GM23338 (cell line): ENCODE measurements around the gene MLF2. TPM values are rescaled to one million over a fixed set of nuclear protein-coding genes. Genes with fewer than 3 reads are reported as not detected.
"Not testable (repeated sequence)": the region's sequence is repeated elsewhere in the genome, so short reads cannot be mapped to it uniquely, and the experiment has no call there.

Experiments used
- ATAC-seq: fragments of 200-7000 bp; cut with Tn5 transposase; 3 replicates; pipeline ENCODE4 v1.9.1; 2020
- DNase-seq: peaks from one replicate; pipeline ENCODE4 v3.0.0-alpha.2; 2015; ENCODE audit warnings: low spot score
- H2AFZ ChIP-seq: fragments of 200-600 bp; sonication (generic); 2 replicates; pipeline ENCODE4 v1.8.0; 2016; ENCODE audit warnings: antibody characterized with exemption, mild to moderate bottlenecking, moderate library complexity
- H3F3A ChIP-seq: fragments of 200-600 bp; sonication (generic); replicated peaks from 2 replicates; pipeline ENCODE4 v1.8.0; 2017; ENCODE audit warnings: antibody characterized with exemption, mixed run types, low read depth
- H3K27ac ChIP-seq: fragments of 200-600 bp; sonication (generic); 2 replicates; pipeline ENCODE4 v1.6.1; 2016; ENCODE audit warnings: low read depth
- H3K27me3 ChIP-seq: fragments of 200-600 bp; sonication (generic); 2 replicates; pipeline ENCODE4 v1.8.0; 2016; ENCODE audit warnings: mild to moderate bottlenecking, mixed run types, moderate library complexity; ENCODE audit not compliant: insufficient read depth
- H3K36me3 ChIP-seq: fragments of 200-600 bp; sonication (generic); 2 replicates; pipeline ENCODE4 v1.8.0; 2016; ENCODE audit warnings: mild to moderate bottlenecking; ENCODE audit not compliant: insufficient read depth
- H3K4me1 ChIP-seq: fragments of 200-600 bp; sonication (generic); 2 replicates; pipeline ENCODE4 v1.8.0; 2016; ENCODE audit warnings: mild to moderate bottlenecking, moderate library complexity; ENCODE audit not compliant: insufficient read depth
- H3K4me2 ChIP-seq: fragments of 200-600 bp; sonication (generic); 2 replicates; pipeline ENCODE4 v1.7.1; 2017; ENCODE audit warnings: mixed run types
- H3K4me3 ChIP-seq: fragments of 200-600 bp; sonication (generic); 2 replicates; pipeline ENCODE4 v1.6.1; 2016; ENCODE audit warnings: mixed run types
- H3K79me2 ChIP-seq: fragments of 200-600 bp; sonication (generic); replicated peaks from 2 replicates; pipeline ENCODE4 v1.8.0; 2017; ENCODE audit warnings: mild to moderate bottlenecking; ENCODE audit not compliant: insufficient read depth
- H3K9me2 ChIP-seq: fragments of 200-600 bp; sonication (generic); 2 replicates; pipeline ENCODE4 v1.8.0; 2017; ENCODE audit not compliant: insufficient read depth
- H4K20me1 ChIP-seq: fragments of 200-600 bp; sonication (generic); replicated peaks from 2 replicates; pipeline ENCODE4 v1.8.0; 2017; ENCODE audit warnings: mild to moderate bottlenecking; ENCODE audit not compliant: insufficient read depth
- H3K27ac Mint-ChIP-seq: 2 replicates; pipeline ENCODE4 v1.8.0; 2020; ENCODE audit warnings: inconsistent platforms, mild to moderate bottlenecking, moderate library complexity, mixed read lengths
- H3K27me3 Mint-ChIP-seq: 3 replicates; pipeline ENCODE4 v1.8.0; 2022; ENCODE audit warnings: low read depth, mild to moderate bottlenecking, moderate library complexity, mixed read lengths, inconsistent platforms; ENCODE audit not compliant: insufficient read depth, poor library complexity
- H3K36me3 Mint-ChIP-seq: 3 replicates; pipeline ENCODE4 v1.8.0; 2021; ENCODE audit warnings: low read depth, mild to moderate bottlenecking, inconsistent platforms, moderate library complexity, mixed read lengths
- H3K4me1 Mint-ChIP-seq: 3 replicates; pipeline ENCODE4 v1.8.0; 2020; ENCODE audit warnings: mild to moderate bottlenecking, inconsistent platforms, mixed read lengths
- H3K4me3 Mint-ChIP-seq: 3 replicates; pipeline ENCODE4 v1.8.0; 2021; ENCODE audit warnings: moderate library complexity, mild to moderate bottlenecking, inconsistent platforms, mixed read lengths
- H3K9me3 Mint-ChIP-seq: 3 replicates; pipeline ENCODE4 v1.8.0; 2020; ENCODE audit warnings: moderate library complexity, mild to moderate bottlenecking, inconsistent platforms, mixed read lengths
- CREB1 ChIP-seq: fragments of 250-450 bp; sonication (Bioruptor Pico); IDR thresholded peaks from 2 replicates; pipeline ENCODE4 v1.5.0; 2020; ENCODE audit warnings: low read depth, mild to moderate bottlenecking, moderate library complexity
- ETS1 ChIP-seq: IDR thresholded peaks from 2 replicates; pipeline ENCODE4 v1.6.1; 2016; ENCODE audit warnings: antibody characterized with exemption
- JUNB ChIP-seq: IDR thresholded peaks from one replicate; pipeline ENCODE4 v1.6.1; 2016; ENCODE audit warnings: antibody characterized with exemption; ENCODE audit not compliant: unreplicated experiment
- POLR2AphosphoS5 ChIP-seq: IDR thresholded peaks from 2 replicates; pipeline ENCODE4 v1.6.1; 2016; ENCODE audit warnings: antibody characterized with exemption, low read depth
- ZNF331 ChIP-seq: fragments of 250-450 bp; sonication (Bioruptor Pico); IDR thresholded peaks from 2 replicates; pipeline ENCODE4 v1.5.0; 2020; ENCODE audit warnings: low read depth, mild to moderate bottlenecking, moderate library complexity
- polyA plus RNA-seq: library from polyadenylated mRNA; unstranded; fragments of >200 nt; fragmentation: Nextera tagmentation; extraction: Ambion mirVana; gene quantifications from 2 replicates; pipeline ENCODE4 v1.2.1, GENCODE V29; 2016
- total RNA-seq: library from RNA; depleted of rRNA; stranded (reverse); fragments of >200 nt; shearing (Covaris generic); gene quantifications from 2 replicates; pipeline ENCODE4 v1.2.3, GENCODE V29; 2014
- TF ChIP-seq, protein P1 (sequence below): fragments of 250-450 bp; sonication (Bioruptor Pico); IDR thresholded peaks from 2 replicates; pipeline ENCODE4 v1.5.0; 2020; ENCODE audit warnings: mild to moderate bottlenecking, moderate library complexity

The MLF2 gene
- total and polyA plus RNA-seq, 2 experiments from 2014 or later: 280 to 289 TPM

DNA sequence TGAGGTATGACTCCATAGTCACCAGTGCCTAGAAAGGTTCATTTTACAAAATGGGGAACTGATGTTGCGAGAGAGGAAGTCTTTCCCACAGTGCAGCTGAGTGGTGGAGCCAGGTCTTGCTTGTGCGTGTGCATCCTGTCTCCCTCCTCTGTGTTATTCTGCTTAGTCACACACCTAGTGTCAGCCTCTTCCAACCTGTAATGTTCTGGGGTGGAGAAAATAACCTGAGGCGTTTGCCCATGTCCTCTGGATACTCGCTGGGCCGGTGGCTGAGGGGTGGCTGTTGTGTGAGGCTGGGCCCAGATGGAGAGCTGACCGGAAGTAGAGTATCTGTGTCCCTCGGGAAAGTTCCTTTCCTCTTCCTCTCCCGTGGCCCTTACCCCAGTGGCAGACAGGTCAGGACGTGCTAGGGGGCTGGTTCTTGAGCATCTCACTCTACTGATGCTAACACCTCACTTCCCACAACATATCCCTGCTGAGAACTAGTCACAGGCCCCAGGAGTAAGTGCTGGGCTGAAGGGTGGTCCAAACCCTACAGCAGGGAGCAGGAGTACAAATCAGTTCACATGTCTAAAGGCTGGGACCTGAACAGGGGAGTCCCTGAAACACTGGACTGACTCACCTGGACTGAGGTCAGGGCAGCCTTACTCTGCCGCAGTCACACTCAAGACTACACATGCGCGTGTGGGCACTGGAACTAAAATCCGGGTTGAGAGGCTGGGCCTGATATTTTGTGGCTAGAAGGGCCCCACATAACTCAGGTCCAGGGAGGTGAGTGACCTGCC, 7.0 kb downstream of the MLF2 start:
- no peaks in the 10 kb centered on the region for H3K4me1 ChIP-seq
- DNase-seq (no peak), ATAC-seq (no peak)
- TF ChIP-seq POLR2AphosphoS5: 0 out of 2 replicates have a peak, but pooled peaks have one; percentile 32
- no peak for TF ChIP-seq ZNF331
- no peak for TF ChIP-seq JUNB
- TF ChIP-seq CREB1 (CRISPR knock-in tag): no peak
- peaks cover 5% of the 10 kb centered on the region; the same call in 1 of the 2 replicates for H4K20me1 ChIP-seq
- peaks cover 56% of the 10 kb centered on the region for H3K36me3 Mint-ChIP-seq
- H3F3A ChIP-seq: 0 out of 2 replicates have a peak, but pooled peaks cover 5% of the 10 kb centered on the region
- peak overlapping the region; percentile 81 for H3K27ac Mint-ChIP-seq
- H3K27me3 ChIP-seq: no peaks in the 10 kb centered on the region
- no peak overlapping the region for H3K4me3 Mint-ChIP-seq
- no peak overlapping the region for H3K4me3 ChIP-seq
- H3K27me3 Mint-ChIP-seq: peaks cover 11% of the 10 kb centered on the region
- peaks cover 25% of the 10 kb centered on the region for H3K36me3 ChIP-seq
- no peaks in the 10 kb centered on the region for H3K9me3 Mint-ChIP-seq
- no peak overlapping the region for H2AFZ ChIP-seq
- no peak overlapping the region for H3K4me2 ChIP-seq
- 0 out of 2 replicates have a peak overlapping the region, but pooled peaks have one; percentile 39 for H3K27ac ChIP-seq
- peaks cover 5% of the 10 kb centered on the region for H3K79me2 ChIP-seq
- no peaks in the 10 kb centered on the region for H3K9me2 ChIP-seq
- H3K4me1 Mint-ChIP-seq: peaks cover 4% of the 10 kb centered on the region; the same call in 1 of the 3 replicates

GRCh38 chr12:6743300-6743699, 9.6 kb downstream of the MLF2 start:
- H3F3A ChIP-seq, H3K4me1 Mint-ChIP-seq, H3K27ac Mint-ChIP-seq, H3K27ac ChIP-seq, H3K4me1 ChIP-seq, H2AFZ ChIP-seq, DNase-seq, H3K4me3 Mint-ChIP-seq, H3K4me3 ChIP-seq, H3K27me3 ChIP-seq, H3K79me2 ChIP-seq, H4K20me1 ChIP-seq, H3K36me3 ChIP-seq, H3K9me2 ChIP-seq, H3K9me3 Mint-ChIP-seq, ATAC-seq, H3K27me3 Mint-ChIP-seq, H3K4me2 ChIP-seq: not testable (repeated sequence)
- peaks cover 32% of the 10 kb centered on the region for H3K36me3 Mint-ChIP-seq

- DNase-seq: no peak
- H3F3A ChIP-seq: 0 out of 2 replicates have a peak, but pooled peaks cover 5% of the 10 kb centered on the region
- no peak overlapping the region for H3K4me3 ChIP-seq
- H3K9me2 ChIP-seq: no peaks in the 10 kb centered on the region
- no peak overlapping the region for H3K4me2 ChIP-seq
- no peak overlapping the region for H3K4me3 Mint-ChIP-seq
- H3K36me3 Mint-ChIP-seq: peaks cover 27% of the 10 kb centered on the region
- ATAC-seq: no peak
- H3K9me3 Mint-ChIP-seq: no peaks in the 10 kb centered on the region
- H3K4me1 ChIP-seq: no peaks in the 10 kb centered on the region
- no peak overlapping the region for H3K27ac Mint-ChIP-seq
- no peaks in the 10 kb centered on the region for H3K79me2 ChIP-seq
- peaks cover 4% of the 10 kb centered on the region; the same call in 1 of the 3 replicates for H3K4me1 Mint-ChIP-seq
- H3K36me3 ChIP-seq: no peaks in the 10 kb centered on the region
- H3K27me3 Mint-ChIP-seq: peaks cover 8% of the 10 kb centered on the region
- H4K20me1 ChIP-seq: no peaks in the 10 kb centered on the region
- H3K27me3 ChIP-seq: no peaks in the 10 kb centered on the region
- no peak overlapping the region for H2AFZ ChIP-seq
- no peak overlapping the region for H3K27ac ChIP-seq
- no peak for TF ChIP-seq ETS1
- no peak for TF ChIP-seq POLR2AphosphoS5
- TF ChIP-seq, protein P1, sequence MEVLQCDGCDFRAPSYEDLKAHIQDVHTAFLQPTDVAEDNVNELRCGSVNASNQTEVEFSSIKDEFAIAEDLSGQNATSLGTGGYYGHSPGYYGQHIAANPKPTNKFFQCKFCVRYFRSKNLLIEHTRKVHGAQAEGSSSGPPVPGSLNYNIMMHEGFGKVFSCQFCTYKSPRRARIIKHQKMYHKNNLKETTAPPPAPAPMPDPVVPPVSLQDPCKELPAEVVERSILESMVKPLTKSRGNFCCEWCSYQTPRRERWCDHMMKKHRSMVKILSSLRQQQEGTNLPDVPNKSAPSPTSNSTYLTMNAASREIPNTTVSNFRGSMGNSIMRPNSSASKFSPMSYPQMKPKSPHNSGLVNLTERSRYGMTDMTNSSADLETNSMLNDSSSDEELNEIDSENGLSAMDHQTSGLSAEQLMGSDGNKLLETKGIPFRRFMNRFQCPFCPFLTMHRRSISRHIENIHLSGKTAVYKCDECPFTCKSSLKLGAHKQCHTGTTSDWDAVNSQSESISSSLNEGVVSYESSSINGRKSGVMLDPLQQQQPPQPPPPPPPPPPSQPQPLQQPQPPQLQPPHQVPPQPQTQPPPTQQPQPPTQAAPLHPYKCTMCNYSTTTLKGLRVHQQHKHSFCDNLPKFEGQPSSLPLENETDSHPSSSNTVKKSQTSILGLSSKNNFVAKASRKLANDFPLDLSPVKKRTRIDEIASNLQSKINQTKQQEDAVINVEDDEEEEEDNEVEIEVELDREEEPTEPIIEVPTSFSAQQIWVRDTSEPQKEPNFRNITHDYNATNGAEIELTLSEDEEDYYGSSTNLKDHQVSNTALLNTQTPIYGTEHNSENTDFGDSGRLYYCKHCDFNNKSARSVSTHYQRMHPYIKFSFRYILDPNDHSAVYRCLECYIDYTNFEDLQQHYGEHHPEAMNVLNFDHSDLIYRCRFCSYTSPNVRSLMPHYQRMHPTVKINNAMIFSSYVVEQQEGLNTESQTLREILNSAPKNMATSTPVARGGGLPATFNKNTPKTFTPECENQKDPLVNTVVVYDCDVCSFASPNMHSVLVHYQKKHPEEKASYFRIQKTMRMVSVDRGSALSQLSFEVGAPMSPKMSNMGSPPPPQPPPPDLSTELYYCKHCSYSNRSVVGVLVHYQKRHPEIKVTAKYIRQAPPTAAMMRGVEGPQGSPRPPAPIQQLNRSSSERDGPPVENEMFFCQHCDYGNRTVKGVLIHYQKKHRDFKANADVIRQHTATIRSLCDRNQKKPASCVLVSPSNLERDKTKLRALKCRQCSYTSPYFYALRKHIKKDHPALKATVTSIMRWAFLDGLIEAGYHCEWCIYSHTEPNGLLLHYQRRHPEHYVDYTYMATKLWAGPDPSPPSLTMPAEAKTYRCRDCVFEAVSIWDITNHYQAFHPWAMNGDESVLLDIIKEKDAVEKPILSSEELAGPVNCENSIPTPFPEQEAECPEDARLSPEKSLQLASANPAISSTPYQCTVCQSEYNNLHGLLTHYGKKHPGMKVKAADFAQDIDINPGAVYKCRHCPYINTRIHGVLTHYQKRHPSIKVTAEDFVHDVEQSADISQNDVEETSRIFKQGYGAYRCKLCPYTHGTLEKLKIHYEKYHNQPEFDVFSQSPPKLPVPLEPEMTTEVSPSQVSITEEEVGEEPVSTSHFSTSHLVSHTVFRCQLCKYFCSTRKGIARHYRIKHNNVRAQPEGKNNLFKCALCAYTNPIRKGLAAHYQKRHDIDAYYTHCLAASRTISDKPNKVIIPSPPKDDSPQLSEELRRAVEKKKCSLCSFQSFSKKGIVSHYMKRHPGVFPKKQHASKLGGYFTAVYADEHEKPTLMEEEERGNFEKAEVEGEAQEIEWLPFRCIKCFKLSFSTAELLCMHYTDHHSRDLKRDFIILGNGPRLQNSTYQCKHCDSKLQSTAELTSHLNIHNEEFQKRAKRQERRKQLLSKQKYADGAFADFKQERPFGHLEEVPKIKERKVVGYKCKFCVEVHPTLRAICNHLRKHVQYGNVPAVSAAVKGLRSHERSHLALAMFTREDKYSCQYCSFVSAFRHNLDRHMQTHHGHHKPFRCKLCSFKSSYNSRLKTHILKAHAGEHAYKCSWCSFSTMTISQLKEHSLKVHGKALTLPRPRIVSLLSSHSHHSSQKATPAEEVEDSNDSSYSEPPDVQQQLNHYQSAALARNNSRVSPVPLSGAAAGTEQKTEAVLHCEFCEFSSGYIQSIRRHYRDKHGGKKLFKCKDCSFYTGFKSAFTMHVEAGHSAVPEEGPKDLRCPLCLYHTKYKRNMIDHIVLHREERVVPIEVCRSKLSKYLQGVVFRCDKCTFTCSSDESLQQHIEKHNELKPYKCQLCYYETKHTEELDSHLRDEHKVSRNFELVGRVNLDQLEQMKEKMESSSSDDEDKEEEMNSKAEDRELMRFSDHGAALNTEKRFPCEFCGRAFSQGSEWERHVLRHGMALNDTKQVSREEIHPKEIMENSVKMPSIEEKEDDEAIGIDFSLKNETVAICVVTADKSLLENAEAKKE (CRISPR knock-in tag): no peak
Observed at GRCh38 chr12:6742834-6743233, 10.1 kb downstream of the MLF2 start.
